IMR-90 (cell line): ENCODE results near the gene VDAC2. TPM values are rescaled to one million over a fixed set of nuclear protein-coding genes. Genes with fewer than 3 reads are reported as not detected.

Experiments
- CTCF ChIP-seq: conservative IDR thresholded peaks from 2 replicates; pipeline ENCODE4 v1.5.1; 2012; ENCODE audit warnings: mild to moderate bottlenecking, low read depth, low read length, improper control_type of control experiment
- polyA plus RNA-seq, 3 experiments: library from polyadenylated mRNA; depleted of rRNA; stranded (reverse); fragments of >200 nt; gene quantifications; 2 replicates each; pipeline ENCODE4 v1.2.3, GENCODE V29; 2012; ENCODE audit warnings: low replicate concordance in 1 of 3
- total RNA-seq: library from RNA; depleted of rRNA; stranded (reverse); fragments of >200 nt; gene quantifications from 2 replicates; pipeline ENCODE4 v1.2.3, GENCODE V29; 2012

Gene VDAC2
- total and polyA plus RNA-seq, 2 of the 4 experiments (the other 2 are of a cell fraction) = 122 to 139 TPM

GRCh38 chr10:75235375-75236177, 25.0 kb downstream of the VDAC2 start, which contains the start of gene COMTD1 (continued):
- TF ChIP-seq CTCF = peak; percentile 100; the same call in 1 of the 2 replicates
